ENCODE data around the gene GGACT. TPM values are rescaled to one million over a fixed set of nuclear protein-coding genes. Genes with fewer than 3 reads are reported as not detected.
"Not testable (repeated sequence)": the region's sequence is repeated elsewhere in the genome, so short reads cannot be mapped to it uniquely, and the experiment has no call there.

GGACT gene
- total RNA-seq, 1 experiment from 2014 or later, result 1.4 TPM

GRCh38 chr13:100529666-100530377 is 58.8 kb downstream of the GGACT start:
- no peak for DNase-seq (ENCODE audit: low read depth)

GRCh38 chr13:100528820-100529219 is 59.8 kb downstream of the GGACT start:
- DNase-seq (ENCODE audit: low read depth), result no peak

- no peak for DNase-seq (ENCODE audit: low read depth)
Observed at GRCh38 chr13:100528353-100528752, 60.2 kb downstream of the GGACT start.

GRCh38 chr13:100527644-100528043 is 60.9 kb downstream of the GGACT start:
- no peak for DNase-seq (ENCODE audit: low read depth)

- DNase-seq (ENCODE audit: low read depth), result no peak
Observed at GRCh38 chr13:100526318-100527000, 62.1 kb downstream of the GGACT start.

GRCh38 chr13:100525453-100526317 is 62.9 kb downstream of the GGACT start:
- DNase-seq (ENCODE audit: low read depth), result no peak

GRCh38 chr13:100524688-100525087 is 63.9 kb downstream of the GGACT start:
- DNase-seq (ENCODE audit: low read depth), result not testable (repeated sequence)

GRCh38 chr13:100523981-100524386 is 64.6 kb downstream of the GGACT start:
- DNase-seq (ENCODE audit: low read depth), result no peak

- DNase-seq (ENCODE audit: low read depth), result no peak
Observed at GRCh38 chr13:100523411-100523810, 65.2 kb downstream of the GGACT start.

- no peak for DNase-seq (ENCODE audit: low read depth)
Observed at GRCh38 chr13:100522618-100523309, 65.8 kb downstream of the GGACT start.

- no peak for DNase-seq (ENCODE audit: low read depth)
Observed at GRCh38 chr13:100521851-100522617, 66.6 kb downstream of the GGACT start.

GRCh38 chr13:100520936-100521850 is 67.4 kb downstream of the GGACT start:
- no peak for DNase-seq (ENCODE audit: low read depth)

GRCh38 chr13:100519626-100520025 is 69.0 kb downstream of the GGACT start:
- no peak for DNase-seq (ENCODE audit: low read depth)

- DNase-seq (ENCODE audit: low read depth), result no peak
Observed at GRCh38 chr13:100518394-100519062, 70.1 kb downstream of the GGACT start.

- DNase-seq (ENCODE audit: low read depth), result no peak
Observed at GRCh38 chr13:100517728-100518127, 70.9 kb downstream of the GGACT start.

GRCh38 chr13:100517135-100517534 is 71.5 kb downstream of the GGACT start:
- no peak for DNase-seq (ENCODE audit: low read depth)

GRCh38 chr13:100515410-100515800 is 73.2 kb downstream of the GGACT start:
- no peak for DNase-seq (ENCODE audit: low read depth)

GRCh38 chr13:100514788-100515409 is 73.7 kb downstream of the GGACT start:
- peak; percentile 69 for DNase-seq (ENCODE audit: low read depth)
